Fibroblast of skin of scalp (primary cell): Measurements from ENCODE around the gene SLC35F1.

Experiments
- DNase-seq: peaks from one replicate; pipeline ENCODE4 v3.0.0-alpha.2; 2013

Gene SLC35F1

DNA sequence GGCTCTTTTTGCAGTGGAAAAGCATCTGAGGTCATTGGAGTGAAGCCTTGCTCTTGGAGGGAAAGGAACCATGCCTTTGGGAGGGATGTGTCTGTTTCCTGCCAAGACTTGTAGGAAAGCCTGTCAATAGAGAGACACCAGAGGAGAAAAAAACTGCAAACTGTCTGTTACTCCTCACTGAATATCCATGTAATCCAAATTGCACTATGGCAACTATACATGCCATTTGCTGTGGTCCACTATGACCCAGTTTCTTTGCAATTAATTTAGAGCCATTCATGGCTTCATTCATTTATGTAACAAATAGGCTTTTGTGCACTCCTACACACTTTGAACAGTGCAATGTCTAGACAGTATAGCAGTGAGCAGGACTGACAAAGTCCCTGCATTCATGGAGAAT is 296.5 kb downstream of the SLC35F1 start:
- DNase-seq = no peak

DNA sequence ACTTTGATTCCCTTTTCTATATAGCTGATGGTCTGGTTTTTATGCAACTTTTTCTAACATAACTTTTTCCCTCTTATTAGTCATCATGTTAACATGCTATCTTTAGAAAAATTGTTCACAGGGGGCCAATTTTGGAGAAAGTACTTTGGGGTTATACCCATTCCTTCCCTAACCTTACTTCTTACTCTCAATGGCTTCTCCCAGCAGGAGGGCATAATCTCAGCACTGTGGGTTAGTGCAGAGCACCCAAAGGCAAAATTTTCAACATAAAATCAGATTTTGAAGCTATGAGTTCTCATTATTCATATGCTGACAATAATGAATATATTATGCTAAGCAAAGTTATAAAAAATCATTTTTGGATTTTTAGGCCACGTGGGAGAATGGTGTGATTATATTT is 299.2 kb downstream of the SLC35F1 start:
- no peak for DNase-seq

DNA sequence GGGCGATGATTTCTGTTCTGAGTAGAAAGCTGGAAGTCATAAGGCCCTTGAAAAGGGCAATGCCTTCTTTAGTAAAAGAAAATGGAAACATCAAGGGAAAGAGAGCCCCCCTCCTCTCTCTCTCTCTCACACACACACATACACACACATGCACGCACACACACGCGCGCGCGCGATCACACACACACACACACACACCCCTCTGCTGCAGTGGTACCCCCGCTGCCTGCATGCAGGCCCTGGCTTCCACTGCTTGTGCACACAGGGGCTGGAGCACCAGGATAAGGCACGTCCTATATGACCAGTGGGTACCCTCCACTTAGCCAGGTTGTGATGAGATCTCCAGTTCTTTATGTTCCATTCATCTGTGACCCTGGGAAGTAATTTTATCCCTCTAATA is 300.9 kb downstream of the SLC35F1 start:
- DNase-seq = no peak

DNA sequence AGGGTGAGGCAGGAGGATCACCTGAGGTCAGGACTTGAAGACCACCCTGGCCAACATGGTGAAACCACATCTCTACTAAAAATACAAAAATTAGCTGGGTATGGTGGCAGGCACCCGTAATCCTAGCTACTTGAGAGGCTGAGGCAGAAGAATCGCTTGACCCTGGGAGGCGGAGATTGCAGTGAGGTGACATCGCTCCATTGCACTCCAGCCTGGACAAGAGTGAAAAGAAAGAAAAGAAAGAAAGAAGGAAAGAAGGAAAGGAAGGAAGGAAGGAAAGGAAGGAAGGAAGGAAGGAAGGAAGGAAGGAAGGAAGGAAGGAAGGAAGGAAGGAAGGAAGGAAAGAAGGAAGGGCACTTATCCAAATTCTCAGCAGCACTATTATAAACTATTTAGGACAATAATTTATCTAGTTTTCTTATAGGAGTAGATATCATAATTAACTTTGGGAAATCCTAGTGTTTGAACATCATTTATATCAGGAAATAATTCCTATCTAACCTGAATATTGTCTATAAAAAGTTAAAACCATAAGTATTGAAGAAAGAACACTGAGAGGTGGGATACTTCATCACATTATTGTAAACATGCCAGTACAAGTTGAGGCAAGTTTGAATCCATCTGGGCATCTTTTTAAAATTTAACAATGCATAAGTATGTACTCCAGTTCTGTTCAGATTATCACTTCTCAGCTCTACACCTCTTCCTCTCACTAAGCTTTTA is 305.5 kb downstream of the SLC35F1 start:
- DNase-seq = no peak

DNA sequence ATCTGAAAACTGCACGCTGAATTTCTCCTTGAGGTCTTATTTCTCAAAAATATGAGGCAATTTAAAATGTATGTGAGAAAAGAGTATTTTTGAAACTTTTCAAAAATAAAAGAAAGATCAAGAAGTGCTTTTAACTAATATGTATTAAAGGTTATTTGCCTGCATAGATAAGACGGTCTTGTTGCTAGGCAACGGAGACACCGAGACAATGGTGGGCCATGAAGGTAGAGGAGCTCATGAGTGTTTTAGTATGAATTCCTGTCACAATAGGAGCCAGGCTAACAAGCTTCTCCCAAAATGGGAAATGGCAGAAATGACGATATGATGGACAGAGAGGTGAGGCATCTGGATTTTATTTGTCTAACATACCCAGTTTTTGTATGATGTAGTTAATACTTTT is 308.2 kb downstream of the SLC35F1 start:
- no peak for DNase-seq

DNA sequence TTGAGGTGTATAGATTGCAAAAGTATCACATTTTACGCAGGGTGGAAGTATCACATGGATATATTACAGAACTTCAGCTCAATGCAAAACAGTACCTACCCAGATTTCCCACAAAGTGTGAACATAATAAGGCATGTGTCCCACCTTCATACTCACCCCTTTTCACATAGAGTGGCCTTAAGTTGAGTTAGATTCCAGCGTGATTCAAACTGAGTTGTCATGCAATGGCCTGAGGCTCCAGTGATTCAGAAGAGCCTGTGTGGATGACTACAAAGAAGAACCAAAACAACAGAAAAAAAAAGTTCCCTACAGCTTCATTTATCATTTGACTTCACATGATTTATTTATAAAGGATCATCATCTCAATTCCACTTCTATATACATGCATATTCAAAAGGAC is 309.7 kb downstream of the SLC35F1 start:
- no peak for DNase-seq

DNA sequence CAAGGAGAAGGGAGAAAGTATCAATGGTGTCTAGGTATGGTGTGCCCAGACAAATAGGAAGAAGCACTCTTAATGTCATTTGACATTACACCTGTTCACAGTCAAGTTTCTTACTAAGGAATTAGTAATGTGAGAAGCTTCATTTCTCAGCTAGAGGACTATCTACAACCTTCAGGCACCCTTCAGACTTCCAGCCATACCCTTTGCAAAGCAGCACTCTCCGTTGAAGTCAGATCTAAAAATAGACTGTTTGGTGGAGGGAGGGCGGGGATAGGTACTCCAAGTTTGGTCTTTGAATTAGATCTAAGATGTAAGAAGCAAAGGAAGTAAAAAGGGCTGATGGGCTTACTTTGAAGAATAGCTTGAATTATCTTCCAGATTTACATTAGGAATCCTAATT is 311.1 kb downstream of the SLC35F1 start:
- DNase-seq = no peak

DNA sequence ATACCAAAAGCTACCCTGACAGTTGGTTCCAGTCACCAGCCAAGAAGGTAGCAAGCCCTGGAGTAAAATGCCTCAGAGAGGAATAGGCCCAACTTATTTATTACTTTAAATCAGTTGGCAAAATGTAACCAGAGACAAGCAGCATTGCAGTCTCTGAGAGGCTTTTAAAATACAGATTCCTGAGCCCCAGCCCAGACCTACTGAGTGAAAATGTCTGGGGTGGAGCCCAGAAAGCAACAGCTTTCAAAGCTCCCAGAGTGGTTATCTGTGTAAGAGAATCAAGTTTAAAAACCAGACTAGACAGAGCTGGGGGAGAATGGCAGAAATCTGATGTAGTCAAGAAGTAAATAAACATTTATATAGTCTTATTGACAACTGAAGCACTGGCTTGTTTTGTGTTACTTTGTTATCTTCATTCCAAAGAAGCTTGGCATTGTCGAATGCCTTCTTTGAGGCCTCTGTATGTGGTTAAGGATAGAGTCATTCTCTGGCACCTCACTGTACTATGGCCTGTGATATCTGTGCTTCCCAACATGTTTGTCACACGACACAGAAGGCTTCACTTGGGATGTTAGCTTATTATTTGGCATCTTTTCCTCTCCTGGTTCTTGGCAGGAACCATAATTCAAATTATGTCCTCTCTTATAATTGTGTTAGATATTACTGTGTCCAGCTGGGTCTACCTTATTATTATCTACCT is 313.5 kb downstream of the SLC35F1 start:
- no peak for DNase-seq

DNA sequence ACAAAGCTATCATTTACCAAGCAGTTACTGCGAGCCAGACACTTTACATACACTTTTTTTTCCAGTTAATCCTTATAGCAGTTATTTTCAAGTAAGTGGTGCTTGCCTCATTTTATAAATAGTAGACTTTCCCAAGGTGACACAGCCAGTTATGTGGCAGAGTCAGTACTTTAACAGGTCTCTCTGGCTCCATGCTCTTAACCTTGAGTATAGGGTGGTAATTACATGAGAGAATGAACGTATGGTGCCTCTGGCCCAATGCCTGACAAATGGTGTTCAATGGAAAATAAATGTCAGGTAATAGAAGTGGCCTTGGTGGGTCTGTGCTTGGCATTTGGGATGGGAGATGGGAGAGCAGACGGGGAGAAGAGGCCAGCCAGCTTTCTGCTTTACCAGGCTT is 316.3 kb downstream of the SLC35F1 start:
- no peak for DNase-seq

DNA sequence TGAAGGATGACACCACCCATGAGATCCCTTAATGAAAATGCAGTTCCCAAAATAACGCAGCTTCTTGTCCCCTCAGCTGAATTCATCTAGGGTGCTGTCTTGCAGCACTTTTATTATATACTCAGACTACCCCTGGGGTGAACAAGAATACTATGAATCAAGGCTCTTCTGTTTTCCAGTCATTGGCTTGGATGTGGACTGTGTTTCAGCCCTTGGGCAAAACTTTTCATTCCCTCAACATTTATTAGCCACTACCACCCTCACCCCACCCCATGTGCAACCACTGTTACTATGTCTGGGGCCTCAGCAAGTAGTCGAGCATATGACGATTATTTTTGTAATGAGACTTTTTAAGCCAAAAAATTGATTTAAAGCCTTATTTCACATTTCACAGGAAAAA is 321.8 kb downstream of the SLC35F1 start:
- DNase-seq = no peak

DNA sequence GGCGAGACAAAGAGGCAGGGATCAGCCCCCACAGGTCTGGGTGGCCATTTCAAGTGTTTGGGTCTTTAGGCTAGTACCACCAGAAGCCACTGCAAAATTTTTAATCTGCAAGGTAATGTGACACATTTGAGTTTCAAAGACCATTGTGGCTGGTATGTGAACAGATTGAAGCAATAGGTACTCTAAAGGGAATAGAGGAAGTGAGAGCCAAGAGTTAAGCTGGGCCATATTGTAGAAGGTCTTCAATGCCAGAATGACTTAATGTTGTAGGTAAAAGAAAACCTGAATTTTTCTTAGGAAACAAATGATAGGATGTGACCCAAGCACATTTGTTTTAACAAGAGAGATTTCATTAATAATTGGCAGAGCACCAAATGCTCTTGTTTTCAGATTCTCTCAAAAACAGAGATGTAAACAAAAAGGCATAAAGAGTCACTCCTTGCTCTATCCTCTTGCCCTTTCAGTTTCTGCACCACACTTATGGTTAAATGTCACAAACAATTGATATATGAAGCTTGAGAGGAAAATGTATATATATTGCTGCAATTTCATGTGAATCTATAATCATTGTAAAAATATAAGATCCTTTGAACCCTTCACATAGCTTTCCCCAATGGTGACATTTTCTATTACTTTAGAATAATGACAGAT is 333.9 kb downstream of the SLC35F1 start:
- DNase-seq = no peak

DNA sequence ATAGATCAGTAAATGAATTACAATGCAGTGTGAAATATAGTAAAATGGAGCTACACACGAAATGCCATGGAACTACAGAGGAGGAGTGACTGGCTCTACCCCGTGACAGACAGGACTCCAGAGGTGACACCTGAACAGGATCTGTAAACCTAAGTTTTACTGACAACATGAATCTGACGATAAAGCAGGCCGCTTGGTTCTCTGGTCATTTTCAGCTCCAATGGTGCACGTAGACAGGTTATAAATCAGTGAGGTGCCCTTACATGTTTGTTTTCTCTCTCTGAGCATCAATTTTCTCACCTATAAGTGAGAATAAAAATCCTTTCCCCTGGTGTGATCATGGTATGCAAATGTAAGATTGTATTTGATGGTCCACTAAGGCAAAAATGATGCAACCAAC is 339.3 kb downstream of the SLC35F1 start:
- no peak for DNase-seq

DNA sequence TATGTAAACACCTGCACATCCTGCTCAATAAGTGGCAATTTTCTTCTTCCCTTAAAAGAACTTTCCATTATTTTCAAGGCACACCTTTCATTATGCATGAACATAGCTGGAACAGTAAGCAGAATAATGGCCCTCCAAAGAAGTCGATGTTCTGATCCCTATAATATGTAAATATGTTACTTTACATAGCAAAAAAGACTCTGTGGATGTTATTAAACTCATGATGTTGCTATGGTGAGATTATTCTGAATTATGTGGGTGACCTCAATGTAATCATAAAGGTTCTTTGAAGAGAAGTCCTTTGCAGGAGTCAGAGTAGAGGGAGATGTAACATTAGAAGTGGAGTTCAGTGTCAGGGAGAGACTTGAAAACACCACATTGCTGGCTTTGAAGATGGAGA is 341.1 kb downstream of the SLC35F1 start:
- DNase-seq = no peak

DNA sequence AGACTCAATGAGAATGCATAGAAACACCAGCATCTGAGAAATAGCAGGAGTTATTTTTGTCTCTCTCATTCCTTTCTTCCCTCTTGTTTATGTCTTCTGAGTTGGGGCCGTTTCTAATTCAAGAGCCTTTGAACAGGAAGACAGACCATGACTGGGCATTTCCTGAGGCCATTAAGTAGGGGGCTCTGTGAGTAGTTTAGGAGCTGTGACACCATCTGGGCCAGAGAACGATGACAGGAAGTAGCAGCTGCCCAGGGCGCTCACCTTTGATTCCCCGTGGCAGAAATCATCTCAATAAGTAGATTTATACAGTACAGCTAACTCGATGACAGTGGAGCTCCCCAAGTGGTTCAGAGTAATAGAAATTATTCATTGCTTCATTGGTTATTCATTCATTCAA is 342.6 kb downstream of the SLC35F1 start:
- DNase-seq = no peak

DNA sequence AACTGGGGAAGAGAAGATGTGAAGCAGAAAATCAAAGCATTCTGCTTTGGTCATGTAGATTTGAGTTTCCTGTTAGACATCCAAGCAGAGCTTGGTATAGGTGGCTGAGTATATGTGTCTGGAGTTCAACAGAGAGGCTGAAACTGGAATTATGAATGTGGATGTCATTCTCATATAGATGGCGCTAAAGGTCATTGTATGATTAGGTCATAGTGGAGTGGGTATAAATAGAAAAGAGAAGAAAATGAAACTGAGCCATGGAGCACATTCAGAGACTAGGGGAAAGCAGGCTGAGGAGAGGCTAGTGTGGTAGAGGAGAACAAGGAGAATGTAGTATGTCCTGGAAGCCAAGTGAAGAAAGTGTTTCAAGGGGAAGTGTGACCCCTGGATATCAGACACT is 345.4 kb downstream of the SLC35F1 start:
- DNase-seq = no peak

DNA sequence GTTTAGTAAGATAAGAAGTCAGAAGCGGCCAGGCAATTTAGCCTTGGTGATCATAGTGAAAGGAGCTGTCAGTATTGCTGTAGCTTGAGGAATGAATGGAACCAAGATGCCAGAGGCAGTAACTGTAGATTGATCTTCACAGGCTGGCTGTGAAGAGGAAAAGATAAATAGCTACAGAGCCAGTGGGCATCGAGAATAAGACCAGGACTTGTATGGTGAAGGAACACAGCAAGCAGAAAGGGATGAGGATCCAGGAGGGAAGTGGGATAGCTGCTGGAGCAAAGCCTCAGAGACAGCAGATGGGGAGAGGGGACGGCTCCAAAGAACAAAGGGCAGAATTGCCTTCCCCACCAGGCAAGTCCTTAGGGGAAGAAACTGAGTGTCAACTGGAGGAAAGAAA is 346.7 kb downstream of the SLC35F1 start:
- DNase-seq = no peak

DNA sequence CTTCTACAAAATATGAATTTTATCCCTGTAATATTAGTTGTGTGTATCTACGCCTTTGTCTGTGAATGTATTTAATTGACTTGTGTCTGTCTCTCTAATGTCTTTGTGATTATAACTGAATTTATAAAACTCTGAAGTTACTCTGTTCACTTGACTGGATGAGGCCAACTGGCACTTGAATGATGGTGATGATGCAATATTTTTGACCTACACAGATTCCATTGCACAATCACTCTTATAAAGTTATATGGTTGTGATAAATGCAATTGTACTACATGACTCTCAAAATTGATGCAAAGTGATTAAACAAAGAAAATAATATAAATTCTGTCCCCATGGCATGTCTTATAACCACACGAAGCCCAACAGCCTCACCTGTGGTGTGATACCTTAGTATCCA is 353.8 kb downstream of the SLC35F1 start:
- DNase-seq = no peak

DNA sequence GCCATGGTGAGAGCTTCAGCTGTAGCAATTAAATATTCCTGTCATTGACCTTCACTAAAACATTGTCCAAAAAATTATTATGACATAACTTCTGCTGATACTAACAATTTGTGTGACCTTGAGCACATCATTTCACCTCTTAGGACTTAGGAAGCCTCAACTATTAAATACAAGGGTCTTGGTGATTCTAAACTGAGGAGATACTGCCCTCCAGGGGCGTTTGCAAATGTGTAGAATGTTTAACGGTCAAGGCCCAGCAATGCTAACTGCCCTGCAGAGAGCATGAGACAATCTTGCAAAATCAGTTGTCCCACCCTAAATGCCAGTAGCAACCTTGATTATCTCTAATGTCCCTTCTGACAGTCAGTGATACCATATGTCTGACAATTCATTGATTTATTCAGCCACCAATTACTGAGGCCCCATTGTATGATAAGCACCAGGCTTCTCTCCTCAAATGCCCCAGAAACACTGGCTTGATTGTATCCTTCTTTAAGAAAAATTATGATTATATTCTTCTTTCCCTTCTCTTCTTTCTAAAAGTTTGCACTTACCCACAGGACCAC is 356.9 kb downstream of the SLC35F1 start:
- DNase-seq = no peak

DNA sequence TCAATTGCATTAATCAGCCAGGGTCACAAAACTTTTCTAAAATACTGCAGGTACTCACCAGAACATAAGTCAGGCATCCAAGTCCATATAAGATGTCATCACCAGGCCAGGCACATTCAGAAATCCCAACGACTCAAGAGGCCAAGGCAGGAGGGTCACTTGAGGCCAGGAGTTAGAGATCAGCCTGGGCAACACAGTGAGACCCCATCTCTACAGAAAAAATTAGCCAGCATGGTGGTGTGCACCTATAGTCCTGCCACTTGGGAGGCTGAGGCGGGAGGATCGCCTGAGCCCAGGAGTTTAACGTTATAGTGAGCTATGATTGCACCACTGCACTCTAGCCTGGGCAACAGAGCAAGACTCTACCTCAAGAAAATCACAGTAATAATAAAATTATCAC is 362.6 kb downstream of the SLC35F1 start:
- no peak for DNase-seq

DNA sequence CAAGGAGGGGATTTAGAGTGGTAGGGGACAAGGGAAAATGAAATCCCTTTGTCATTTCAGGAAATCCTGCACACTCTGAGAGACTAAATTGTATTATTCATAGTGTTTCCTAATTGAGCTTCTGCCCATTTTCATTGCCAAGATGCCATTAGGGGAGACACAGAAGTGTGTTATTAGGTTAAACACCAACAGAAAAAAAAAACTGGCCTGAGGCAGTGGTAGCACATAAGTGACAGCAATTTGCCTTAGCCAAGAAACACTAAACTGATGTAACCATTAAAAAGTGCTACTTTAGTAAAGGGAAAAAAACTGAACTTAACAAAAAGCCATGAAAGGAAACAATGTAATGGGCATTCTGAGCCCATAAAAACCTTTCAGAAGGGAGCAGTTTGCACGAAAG is 370.6 kb downstream of the SLC35F1 start:
- no peak for DNase-seq

DNA sequence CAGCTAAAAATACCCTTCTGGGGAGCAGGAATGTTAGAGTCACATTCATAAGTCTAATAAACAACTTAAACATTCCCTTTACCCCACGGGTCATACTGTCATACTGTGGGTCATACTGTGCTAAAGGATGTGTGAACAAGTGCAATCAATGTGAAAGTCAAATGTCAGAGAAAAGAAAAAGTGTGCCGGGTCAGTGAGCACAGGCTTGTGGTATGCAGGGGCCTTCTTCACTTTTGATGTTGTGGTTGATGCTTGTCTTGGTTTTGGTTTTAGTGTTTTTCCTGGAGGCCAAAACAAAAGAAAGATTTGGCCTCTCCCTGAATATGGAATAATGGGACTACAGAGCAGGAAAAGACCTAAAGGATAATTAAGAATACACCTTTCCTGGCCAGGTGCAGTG is 373.1 kb downstream of the SLC35F1 start:
- peak; percentile 10 for DNase-seq

DNA sequence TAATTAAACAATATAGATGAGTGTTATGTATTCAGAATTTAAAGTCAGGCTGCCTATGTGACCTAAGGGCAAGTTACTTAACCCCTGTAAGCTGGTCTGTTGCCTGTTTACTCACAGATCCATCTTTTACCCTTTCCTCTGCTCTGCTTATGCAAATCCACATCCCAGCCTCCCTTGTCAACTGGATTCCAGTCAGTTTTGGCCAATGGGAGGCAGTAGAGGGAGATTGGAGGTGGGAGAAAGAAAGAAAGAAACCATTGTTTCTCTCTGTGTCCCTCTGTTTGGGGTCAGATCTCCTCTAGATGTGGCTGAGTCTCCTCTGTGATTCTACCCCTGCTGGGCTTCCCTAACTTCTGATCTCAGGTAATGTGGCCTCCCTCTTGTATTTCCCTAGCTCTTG is 374.2 kb downstream of the SLC35F1 start:
- DNase-seq = no peak

DNA sequence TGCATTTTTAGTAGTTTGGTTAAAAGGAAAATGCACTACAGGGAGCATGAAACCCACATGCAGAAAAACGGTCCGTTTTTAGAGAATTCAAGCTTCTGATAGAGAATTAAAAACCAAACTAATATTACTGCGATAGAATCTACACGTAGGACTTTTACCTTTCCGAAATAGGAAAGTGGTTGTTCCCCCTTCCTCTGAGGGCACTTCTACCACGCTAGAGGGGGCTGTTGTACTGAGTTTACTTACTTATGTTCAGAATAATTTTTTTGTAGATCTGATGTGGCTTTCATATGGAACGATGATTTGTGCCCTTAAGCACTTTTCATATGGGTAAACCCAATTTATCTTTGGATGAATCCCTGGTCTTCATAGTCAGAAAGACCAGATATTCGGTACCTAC is 376.7 kb downstream of the SLC35F1 start:
- DNase-seq = peak; percentile 69
